Smooth muscle cell of the brain vasculature (primary cell): ENCODE data around the gene ZSWIM8.

ENCODE experiments used
- DNase-seq: peaks from one replicate; pipeline ENCODE4 v3.0.0-alpha.2; 2012; ENCODE audit warnings: low read depth, low spot score

The ZSWIM8 gene

DNA sequence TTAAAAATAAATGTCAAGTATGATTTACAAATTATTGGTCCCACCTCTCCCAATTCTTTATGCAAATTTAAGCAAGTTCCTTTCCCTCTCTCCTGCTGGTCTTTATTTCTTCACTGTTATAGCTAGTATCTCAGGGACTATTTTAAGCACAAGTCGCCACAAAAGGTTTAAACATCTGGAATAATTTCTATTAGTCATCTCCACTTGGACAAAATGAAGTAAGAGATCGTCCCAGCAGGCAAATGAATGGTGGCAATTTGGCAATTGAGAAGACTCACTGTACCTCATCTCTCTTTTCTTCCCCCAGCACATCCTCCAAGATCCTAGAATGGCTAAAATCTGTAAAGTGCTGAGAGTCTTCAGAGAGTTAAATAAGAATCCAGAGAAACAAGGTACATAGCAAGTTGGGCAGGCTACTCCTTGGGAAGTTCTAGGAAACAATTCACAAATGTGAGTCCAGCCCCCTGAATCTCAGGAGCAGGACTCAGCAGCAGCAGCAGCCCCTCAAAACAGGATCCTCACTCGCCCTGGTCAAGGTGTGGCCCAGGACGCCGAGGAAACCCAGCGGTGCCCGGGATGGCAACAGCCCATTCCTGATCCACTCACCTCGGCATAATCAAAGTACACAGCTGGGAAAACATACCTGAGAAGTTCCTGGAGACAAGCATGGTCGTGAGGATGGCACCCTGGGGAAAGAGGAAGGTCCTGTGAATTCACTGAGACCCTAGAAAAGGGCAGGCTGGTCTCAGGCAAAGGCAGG lies 56.3 kb downstream of the ZSWIM8 start:
- no peak for DNase-seq

GRCh38 chr10:73842349-73842748 lies 56.9 kb downstream of the ZSWIM8 start:
- DNase-seq: no peak

DNA sequence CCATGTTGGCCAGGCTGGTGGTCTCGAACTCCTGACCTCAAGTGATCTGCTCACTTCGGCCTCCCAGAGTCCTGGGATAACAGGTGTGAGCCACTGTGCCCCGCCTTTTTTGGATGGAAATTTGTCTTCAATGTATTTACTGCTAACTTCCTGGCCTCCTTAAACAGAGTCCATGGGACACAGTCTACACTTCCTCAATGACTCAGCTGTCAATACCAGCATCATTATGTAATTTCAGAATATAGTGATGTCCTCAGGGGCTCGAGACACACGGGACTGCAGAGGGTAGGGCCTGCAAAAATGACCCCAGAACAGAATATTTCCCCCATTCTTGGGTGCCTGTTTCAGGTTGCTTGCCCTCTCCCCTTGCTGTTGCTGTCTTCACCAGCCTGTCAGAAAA lies 57.9 kb downstream of the ZSWIM8 start:
- no peak for DNase-seq

GRCh38 chr10:73847031-73847430 lies 61.6 kb downstream of the ZSWIM8 start:
- no peak for DNase-seq

DNA sequence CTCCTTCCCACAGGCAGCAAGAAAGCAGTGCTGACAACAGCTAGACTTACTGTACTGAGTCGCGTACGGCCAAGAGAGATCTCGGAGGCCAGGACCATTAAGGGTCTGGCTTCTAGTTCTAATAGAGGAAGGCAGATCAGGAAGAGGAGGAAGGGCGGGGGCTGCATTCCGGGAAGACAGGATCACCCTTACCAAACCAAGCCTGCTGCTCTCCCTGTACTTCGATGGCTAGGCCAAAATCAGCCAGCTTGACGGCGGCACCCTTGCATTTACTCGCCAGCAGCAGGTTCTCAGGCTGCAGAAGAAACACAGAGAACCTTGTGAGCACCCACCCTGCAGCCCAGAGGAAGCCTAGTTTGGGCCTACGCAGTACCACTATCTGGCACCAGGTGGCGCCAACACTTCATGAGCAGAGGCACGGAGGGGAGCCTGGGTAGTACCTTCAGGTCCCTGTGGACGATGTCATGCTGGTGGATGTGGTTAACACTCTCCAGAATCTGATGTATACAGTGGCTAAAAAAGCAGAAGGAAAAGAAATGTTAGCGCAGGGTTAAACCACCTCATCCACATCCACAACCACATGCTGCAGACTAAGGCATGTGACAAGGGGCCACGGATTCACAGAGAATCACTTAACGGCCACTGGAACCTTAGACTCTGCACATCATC lies 63.5 kb downstream of the ZSWIM8 start:
- DNase-seq: peak; percentile 90

DNA sequence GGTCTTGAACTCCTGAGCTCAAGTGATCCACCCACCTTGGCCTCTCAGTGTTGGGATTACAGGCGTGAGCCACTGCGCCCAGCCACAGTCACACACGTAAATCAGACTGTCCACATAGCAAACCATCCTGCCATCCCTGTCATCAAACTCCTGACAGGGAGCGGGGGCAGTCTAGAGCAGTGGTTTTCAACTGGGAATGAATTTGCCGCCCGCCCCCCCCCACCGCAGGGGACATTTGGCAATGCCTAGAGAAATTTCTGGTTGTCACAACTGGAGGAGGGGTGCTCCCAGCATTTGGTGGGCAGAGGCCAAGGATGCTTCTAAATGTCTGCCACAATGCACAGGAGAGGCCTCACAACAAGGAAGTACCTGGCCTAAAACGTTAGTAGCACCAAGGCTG lies 64.8 kb downstream of the ZSWIM8 start:
- DNase-seq: no peak

DNA sequence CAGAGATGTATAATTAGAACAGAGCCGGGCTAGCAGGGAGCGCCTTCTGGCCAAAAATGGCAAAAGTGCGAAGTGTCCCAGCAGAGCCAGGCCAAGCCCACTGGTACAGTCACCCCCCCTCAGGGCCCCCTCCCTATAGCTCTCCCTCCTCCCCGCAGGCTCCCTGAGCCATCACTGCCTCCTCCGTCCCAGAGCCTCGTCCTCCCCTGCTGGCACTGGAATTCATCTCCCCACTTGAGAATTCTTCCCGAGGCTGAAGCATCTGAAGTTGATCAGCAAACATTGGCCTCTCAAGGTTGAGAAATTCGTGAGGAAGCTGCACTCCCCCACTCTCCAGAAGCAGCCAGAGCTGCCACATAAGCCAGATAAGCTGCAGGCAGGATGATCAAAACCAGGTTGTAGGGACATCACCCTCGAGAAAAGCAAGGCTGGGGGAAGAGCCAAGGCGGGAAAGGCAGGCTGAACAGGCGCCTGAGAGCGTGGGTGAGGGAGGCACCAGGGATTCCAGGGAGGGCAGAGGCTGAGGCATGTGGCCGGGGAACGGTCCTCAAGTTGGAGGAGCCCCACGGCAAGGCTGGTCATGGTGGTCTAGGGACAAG lies 65.6 kb downstream of the ZSWIM8 start:
- DNase-seq: peak; percentile 59
